ENCODE measurements around the gene TLCD5.
A peak's percentile ranks its signal among the peaks of the same experiment; 100 is the strongest.

The TLCD5 gene

DNA sequence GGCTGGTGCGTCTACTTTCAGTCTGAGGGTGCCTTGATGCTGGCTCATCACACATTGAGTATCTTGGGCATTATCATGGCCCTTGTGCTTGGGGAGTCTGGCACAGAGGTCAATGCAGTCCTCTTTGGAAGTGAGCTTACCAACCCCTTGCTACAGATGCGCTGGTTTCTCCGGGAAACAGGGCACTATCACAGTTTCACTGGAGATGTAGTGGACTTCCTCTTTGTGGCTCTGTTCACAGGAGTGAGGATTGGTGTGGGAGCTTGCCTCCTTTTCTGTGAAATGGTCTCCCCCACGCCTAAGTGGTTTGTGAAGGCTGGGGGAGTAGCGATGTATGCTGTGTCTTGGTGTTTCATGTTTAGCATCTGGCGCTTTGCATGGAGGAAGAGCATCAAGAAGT, 4.9 kb downstream of the TLCD5 start:
- Histone ChIP-seq H3K4me3 (ENCODE audit: low read length) (no peak overlapping the region), H3K27me3 (ENCODE audit: insufficient read depth, low read length) (no peaks in the 10 kb centered on the region), H3K9ac (ENCODE audit: low read depth, low read length) (no peak overlapping the region), H3K4me1 (ENCODE audit: insufficient read depth, low read length) (peaks cover 8% of the 10 kb centered on the region), H3K27ac (ENCODE audit: low read depth, low read length) (no peak overlapping the region), H3K9me3 (ENCODE audit: insufficient read depth, low read depth, low read length) (no peaks in the 10 kb centered on the region), H3K36me3 (ENCODE audit: insufficient read depth, low read length) (peaks cover 23% of the 10 kb centered on the region)
- WGBS, result 94% methylated on average over 6 of the region's 6 CpGs

- 95% methylated on average over 2 of the region's 2 CpGs for WGBS
- H3K4me1 ChIP-seq (ENCODE audit: insufficient read depth, low read length), result peaks cover 4% of the 10 kb centered on the region
- H3K27ac ChIP-seq (ENCODE audit: low read depth, low read length), result no peak overlapping the region
- H3K9me3 ChIP-seq (ENCODE audit: insufficient read depth, low read depth, low read length), result no peaks in the 10 kb centered on the region
- H3K9ac ChIP-seq (ENCODE audit: low read depth, low read length), result no peak overlapping the region
- H3K4me3 ChIP-seq (ENCODE audit: low read length), result no peak overlapping the region
- no peaks in the 10 kb centered on the region for H3K27me3 ChIP-seq (ENCODE audit: insufficient read depth, low read length)
- peaks cover 23% of the 10 kb centered on the region for H3K36me3 ChIP-seq (ENCODE audit: insufficient read depth, low read length)
Measured at GRCh38 chr11:120331301-120331996, 6.3 kb downstream of the TLCD5 start.

DNA sequence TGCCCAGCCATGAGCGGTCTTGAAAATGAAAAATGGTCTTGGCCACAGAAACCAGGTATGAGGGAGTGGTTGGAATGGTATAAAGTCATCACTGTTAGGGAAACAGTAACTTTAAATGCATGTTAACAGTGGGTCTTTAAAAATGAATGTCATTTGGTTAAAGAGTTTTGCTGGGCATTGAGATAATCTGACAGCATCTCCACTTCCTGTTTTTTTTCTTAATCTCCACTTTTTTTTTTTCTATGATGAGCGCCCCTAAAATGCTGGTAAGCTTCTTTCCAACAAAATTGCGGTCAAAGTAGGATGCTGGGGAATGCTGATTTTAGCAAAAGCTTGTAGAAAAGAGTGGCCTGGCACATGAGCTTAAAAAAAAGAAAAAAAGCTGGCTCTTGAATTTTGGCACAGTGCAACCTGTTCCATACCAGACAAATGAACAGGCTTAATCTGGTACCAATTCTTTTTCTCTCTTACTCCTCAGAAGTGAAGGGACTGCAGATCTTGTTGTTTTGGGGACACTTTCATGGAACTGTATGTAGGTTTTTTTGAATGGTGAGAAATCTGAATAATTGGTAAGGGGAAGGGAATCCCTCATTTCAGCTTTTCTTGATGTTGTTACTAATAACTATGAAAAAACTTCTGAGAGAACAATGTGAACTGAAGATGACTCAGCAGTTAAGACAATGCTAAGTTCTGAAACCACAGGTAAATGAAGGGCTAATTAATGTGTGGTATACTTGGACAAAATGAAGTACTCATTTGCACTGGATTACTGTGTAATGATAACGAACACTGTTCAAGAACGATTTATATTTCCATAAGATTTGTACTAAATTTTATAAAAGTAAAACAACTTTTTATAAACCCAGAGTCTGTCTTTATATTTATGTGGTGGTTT, 8.0 kb downstream of the TLCD5 start:
- Histone ChIP-seq H3K27ac (ENCODE audit: low read depth, low read length) (no peak overlapping the region), H3K27me3 (ENCODE audit: insufficient read depth, low read length) (no peaks in the 10 kb centered on the region), H3K4me1 (ENCODE audit: insufficient read depth, low read length) (peaks cover 9% of the 10 kb centered on the region; the same call in 1 of the 2 replicates), H3K9me3 (ENCODE audit: insufficient read depth, low read depth, low read length) (no peaks in the 10 kb centered on the region), H3K36me3 (ENCODE audit: insufficient read depth, low read length) (peaks cover 18% of the 10 kb centered on the region), H3K4me3 (ENCODE audit: low read length) (no peak overlapping the region), H3K9ac (ENCODE audit: low read depth, low read length) (no peak overlapping the region)
- WGBS, result 94% methylated on average over 3 of the region's 5 CpGs

DNA sequence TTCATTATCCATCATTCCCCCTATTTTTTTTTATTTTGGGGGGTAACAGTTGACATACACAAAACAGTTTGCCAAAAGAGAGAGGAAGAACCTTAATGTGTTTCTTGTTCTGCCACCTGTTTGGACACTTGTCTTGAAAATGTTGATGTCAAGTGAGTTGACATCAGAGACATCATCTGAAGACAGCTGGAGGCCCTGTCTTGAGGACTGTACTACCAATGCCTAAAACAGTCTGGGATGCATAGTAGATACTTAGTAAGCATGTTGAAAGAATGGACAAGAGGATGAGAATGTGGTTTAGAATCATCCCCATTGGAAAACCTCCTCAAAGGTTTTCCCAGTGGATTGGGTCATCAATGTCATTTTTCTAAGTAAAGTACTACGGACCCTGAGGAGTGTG, 8.7 kb downstream of the TLCD5 start:
- Histone ChIP-seq H3K9ac (ENCODE audit: low read depth, low read length) (no peak overlapping the region), H3K4me3 (ENCODE audit: low read length) (no peak overlapping the region), H3K4me1 (ENCODE audit: insufficient read depth, low read length) (peaks cover 17% of the 10 kb centered on the region; the same call in 1 of the 2 replicates), H3K9me3 (ENCODE audit: insufficient read depth, low read depth, low read length) (no peaks in the 10 kb centered on the region), H3K27ac (ENCODE audit: low read depth, low read length) (no peak overlapping the region), H3K36me3 (ENCODE audit: insufficient read depth, low read length) (peaks cover 18% of the 10 kb centered on the region), H3K27me3 (ENCODE audit: insufficient read depth, low read length) (no peaks in the 10 kb centered on the region)
- WGBS, result 92% methylated on average over 1 of the region's 1 CpG

GRCh38 chr11:120334332-120334731, 9.2 kb downstream of the TLCD5 start:
- Histone ChIP-seq H3K27me3 (ENCODE audit: insufficient read depth, low read length) (no peaks in the 10 kb centered on the region), H3K9ac (ENCODE audit: low read depth, low read length) (no peak overlapping the region), H3K27ac (ENCODE audit: low read depth, low read length) (no peak overlapping the region), H3K4me1 (ENCODE audit: insufficient read depth, low read length) (peaks cover 20% of the 10 kb centered on the region; the same call in 1 of the 2 replicates), H3K4me3 (ENCODE audit: low read length) (no peak overlapping the region), H3K36me3 (ENCODE audit: insufficient read depth, low read length) (peaks cover 18% of the 10 kb centered on the region), H3K9me3 (ENCODE audit: insufficient read depth, low read depth, low read length) (no peaks in the 10 kb centered on the region)
- WGBS, result 72% methylated on average over 1 of the region's 1 CpG

GRCh38 chr11:120334894-120335462, 9.9 kb downstream of the TLCD5 start:
- Histone ChIP-seq H3K36me3 (ENCODE audit: insufficient read depth, low read length) (peaks cover 13% of the 10 kb centered on the region), H3K4me3 (ENCODE audit: low read length) (peak overlapping the region; percentile 71), H3K4me1 (ENCODE audit: insufficient read depth, low read length) (peaks cover 26% of the 10 kb centered on the region; the same call in 1 of the 2 replicates), H3K27ac (ENCODE audit: low read depth, low read length) (no peak overlapping the region), H3K27me3 (ENCODE audit: insufficient read depth, low read length) (no peaks in the 10 kb centered on the region), H3K9ac (ENCODE audit: low read depth, low read length) (peak overlapping the region; percentile 87; the same call in 1 of the 2 replicates), H3K9me3 (ENCODE audit: insufficient read depth, low read depth, low read length) (no peaks in the 10 kb centered on the region)
- 10% methylated on average over 7 of the region's 8 CpGs for WGBS

DNA sequence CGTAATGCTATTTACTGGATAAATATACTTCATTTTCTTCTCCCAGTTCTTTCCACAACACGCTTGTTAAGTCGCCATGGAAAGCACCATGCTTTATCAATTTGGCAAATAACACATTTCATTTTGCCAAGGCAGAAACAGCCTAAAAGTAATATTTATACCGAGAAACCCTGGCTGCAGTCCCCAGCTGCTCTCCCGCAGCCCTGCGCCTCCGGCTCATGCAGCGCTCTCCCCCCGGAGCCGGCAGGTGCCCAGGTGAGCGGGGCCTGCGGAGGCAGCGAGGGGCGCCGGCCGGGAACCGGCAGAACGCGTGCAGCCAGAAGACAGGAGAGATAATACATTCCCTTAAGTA, 10.4 kb downstream of the TLCD5 start:
- peaks cover 27% of the 10 kb centered on the region; the same call in 1 of the 2 replicates for H3K4me1 ChIP-seq (ENCODE audit: insufficient read depth, low read length)
- H3K4me3 ChIP-seq (ENCODE audit: low read length), result peak overlapping the region; percentile 71
- H3K36me3 ChIP-seq (ENCODE audit: insufficient read depth, low read length), result peaks cover 8% of the 10 kb centered on the region
- H3K27ac ChIP-seq (ENCODE audit: low read depth, low read length), result peak overlapping the region; percentile 79; the same call in 1 of the 2 replicates
- no peaks in the 10 kb centered on the region for H3K9me3 ChIP-seq (ENCODE audit: insufficient read depth, low read depth, low read length)
- peak overlapping the region; percentile 87 for H3K9ac ChIP-seq (ENCODE audit: low read depth, low read length)
- H3K27me3 ChIP-seq (ENCODE audit: insufficient read depth, low read length), result no peaks in the 10 kb centered on the region
- 5% methylated on average over 19 of the region's 19 CpGs for WGBS

- Histone ChIP-seq H3K4me1 (ENCODE audit: insufficient read depth, low read length) (peaks cover 27% of the 10 kb centered on the region; the same call in 1 of the 2 replicates), H3K27me3 (ENCODE audit: insufficient read depth, low read length) (no peaks in the 10 kb centered on the region)
- under 1% methylated on average over 92 of the region's 92 CpGs for WGBS
Measured at GRCh38 chr11:120335908-120336640, 11.0 kb downstream of the TLCD5 start, which contains the start of gene ARHGEF12. ARHGEF12 (plus strand) TSS chr11:120336413; CDS start chr11:120337244, 831 bp downstream.

GRCh38 chr11:120336641-120337354, 11.7 kb downstream of the TLCD5 start:
- WGBS, result under 1% methylated on average over 56 of the region's 56 CpGs
- Histone ChIP-seq H3K9me3 (ENCODE audit: insufficient read depth, low read depth, low read length) (no peaks in the 10 kb centered on the region), H3K9ac (ENCODE audit: low read depth, low read length) (peak overlapping the region; percentile 87), H3K27me3 (ENCODE audit: insufficient read depth, low read length) (no peaks in the 10 kb centered on the region), H3K4me1 (ENCODE audit: insufficient read depth, low read length) (peaks cover 27% of the 10 kb centered on the region; the same call in 1 of the 2 replicates), H3K36me3 (ENCODE audit: insufficient read depth, low read length) (no peaks in the 10 kb centered on the region), H3K4me3 (ENCODE audit: low read length) (peak overlapping the region; percentile 71), H3K27ac (ENCODE audit: low read depth, low read length) (peak overlapping the region; percentile 79)

More at GRCh38 chr11:120335908-120336640, 11.0 kb downstream of the TLCD5 start, which contains the start of gene ARHGEF12:
- Histone ChIP-seq H3K36me3 (ENCODE audit: insufficient read depth, low read length) (peaks cover 2% of the 10 kb centered on the region; the same call in 1 of the 2 replicates), H3K9ac (ENCODE audit: low read depth, low read length) (peak within 1 kb of the TSS; percentile 87), H3K27ac (ENCODE audit: low read depth, low read length) (peak within 1 kb of the TSS; percentile 79), H3K9me3 (ENCODE audit: insufficient read depth, low read depth, low read length) (no peaks in the 10 kb centered on the region), H3K4me3 (ENCODE audit: low read length) (peak within 1 kb of the TSS; percentile 71)
